ENCODE results near the gene CCDC34.
"Not testable (repeated sequence)": the region's sequence is repeated elsewhere in the genome, so short reads cannot be mapped to it uniquely, and the experiment has no call there.

CCDC34 gene

GRCh38 chr11:27363576-27364117 lies 632 bp upstream of the CCDC34 start:
- DNase-seq (ENCODE audit: low read depth, low spot score), result no peak

GRCh38 chr11:27361649-27362431 lies 1.2 kb downstream of the CCDC34 start:
- no peak for DNase-seq (ENCODE audit: low read depth, low spot score)

- no peak for DNase-seq (ENCODE audit: low read depth, low spot score)
These were observed 4.7 kb downstream of the CCDC34 start for GRCh38 chr11:27358296-27358695.

DNA sequence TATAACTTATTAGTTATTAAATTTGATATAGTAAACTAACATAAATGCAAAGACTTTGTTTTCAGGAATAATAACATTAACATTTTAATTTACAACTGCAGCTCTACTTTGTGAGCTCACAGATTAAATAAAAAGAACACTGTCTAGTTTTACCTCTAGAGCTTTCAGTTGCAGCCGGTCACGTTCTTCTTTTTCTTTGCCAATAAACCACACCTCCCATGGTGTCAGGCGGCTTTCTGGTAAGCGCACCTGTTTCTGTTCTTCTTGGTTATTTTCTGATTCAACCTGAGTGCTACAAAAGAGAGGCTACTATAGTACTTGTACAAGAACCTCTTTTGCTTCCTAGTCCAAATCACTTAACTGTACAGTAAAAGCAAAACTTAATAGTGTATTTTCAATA lies 5.8 kb downstream of the CCDC34 start:
- DNase-seq (ENCODE audit: low read depth, low spot score), result no peak

DNA sequence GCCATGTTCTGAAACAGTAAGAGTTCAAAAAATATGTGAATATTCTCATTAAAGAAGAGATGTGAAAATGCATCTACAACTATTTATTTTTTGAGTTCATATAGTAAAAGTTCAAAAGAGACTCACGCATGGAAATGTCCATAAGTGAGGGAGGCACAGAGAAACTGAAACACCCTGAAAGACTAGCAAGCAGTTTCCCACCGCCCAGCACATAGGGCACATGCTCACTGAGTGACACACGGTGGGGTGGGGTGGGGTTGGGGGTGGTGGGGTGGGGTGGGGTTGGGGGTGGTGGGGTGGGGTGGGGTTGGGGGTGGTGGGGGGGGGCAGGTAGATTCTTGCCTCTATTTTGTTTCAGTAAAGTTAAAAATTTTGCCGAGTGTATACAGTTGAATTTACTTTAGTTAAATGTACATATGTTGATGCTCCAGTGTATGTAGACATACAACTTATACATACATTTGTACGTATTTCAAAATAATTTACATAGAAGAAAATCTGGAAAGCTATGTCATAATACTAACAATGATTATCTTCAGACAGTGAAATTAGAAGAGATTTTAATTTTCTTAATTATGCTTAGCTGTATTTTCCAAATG lies 6.3 kb downstream of the CCDC34 start:
- DNase-seq (ENCODE audit: low read depth, low spot score), result no peak

- no peak for DNase-seq (ENCODE audit: low read depth, low spot score)
These were observed 7.4 kb downstream of the CCDC34 start for GRCh38 chr11:27355575-27356104.

DNA sequence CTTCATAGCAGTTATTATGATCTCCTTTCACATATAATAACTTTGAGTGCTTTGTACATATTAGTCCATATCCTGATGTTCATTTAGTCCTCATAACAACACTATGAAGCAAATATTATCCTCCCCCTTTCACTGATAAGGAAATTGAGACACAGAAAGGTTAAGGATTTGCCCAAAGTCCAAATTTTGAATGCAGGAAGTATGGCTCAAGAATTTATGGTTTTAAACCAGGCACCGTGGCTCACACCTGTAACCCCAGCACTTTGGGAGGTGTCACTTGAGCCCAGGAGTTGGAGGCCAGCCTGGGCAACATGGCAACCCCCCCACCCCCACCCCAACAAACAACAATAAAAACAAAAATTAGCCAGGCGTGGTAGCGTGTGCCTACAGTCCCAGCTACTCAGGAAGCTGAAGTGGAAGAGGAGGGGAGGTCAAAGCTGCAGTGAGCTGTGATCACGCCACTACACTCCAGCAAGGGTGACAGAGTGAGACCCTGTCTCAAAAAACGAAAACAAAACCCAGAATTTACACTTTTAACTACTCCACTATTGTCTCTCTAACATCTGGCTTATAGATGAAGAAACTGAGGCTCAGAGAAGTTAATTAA lies 8.6 kb downstream of the CCDC34 start:
- no peak for DNase-seq (ENCODE audit: low read depth, low spot score)

DNA sequence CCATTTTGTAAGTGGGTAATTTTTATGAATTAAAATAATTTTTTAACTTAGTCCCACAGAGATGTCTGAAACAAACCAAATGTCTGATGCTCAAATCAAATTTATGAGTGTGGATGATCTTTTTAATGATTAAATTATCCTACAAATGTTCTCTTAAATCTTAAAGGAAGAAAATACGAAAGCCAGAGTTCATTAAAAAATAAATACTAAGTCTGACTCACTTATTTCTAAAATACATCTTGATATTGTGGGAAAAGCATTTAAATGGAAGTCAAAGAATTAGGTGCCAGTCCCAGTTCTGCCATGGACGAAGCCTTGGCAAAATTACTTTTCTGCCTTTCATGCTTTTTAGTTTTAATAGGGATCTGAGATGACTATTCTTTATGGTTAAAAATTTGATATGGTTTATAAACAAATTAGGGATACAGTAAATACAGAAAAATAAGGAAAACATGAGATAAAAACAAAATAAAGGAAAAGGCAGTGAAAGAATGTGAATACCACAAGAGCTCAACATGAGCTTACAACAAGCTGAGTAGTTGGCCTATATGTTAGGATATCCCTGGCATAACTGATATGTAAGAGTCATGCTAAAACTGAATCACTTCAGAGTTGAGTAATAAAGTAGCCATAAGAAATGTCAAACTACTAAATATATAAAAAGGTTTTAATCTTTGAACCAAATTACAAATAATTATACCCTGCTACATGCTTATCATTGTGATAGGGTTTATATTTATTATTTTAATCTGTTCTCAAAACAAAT lies 9.2 kb downstream of the CCDC34 start:
- no peak for DNase-seq (ENCODE audit: low read depth, low spot score)

GRCh38 chr11:27352781-27353180 lies 10.2 kb downstream of the CCDC34 start:
- no peak for DNase-seq (ENCODE audit: low read depth, low spot score)

DNA sequence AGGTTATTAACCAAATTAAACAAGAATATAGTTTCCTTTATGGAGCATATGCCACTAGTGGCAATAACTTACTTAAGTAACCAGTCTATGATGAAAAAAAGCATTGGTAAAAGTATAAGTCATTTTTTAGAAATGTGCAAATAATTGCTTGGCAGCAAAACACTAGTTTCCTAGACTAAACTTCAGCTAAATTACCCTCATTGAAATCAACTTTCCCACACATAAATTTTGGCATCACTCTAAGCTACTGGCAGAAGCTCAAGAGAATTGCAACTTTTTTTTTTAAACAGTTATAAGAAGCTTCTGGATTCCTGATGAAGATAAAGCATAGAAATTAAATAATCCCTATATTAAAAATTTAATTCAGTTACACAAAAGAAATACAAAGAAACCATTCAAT lies 12.5 kb downstream of the CCDC34 start:
- DNase-seq (ENCODE audit: low read depth, low spot score), result peak; percentile 63

- DNase-seq (ENCODE audit: low read depth, low spot score), result no peak
These were observed 13.1 kb downstream of the CCDC34 start for GRCh38 chr11:27349919-27350318.

DNA sequence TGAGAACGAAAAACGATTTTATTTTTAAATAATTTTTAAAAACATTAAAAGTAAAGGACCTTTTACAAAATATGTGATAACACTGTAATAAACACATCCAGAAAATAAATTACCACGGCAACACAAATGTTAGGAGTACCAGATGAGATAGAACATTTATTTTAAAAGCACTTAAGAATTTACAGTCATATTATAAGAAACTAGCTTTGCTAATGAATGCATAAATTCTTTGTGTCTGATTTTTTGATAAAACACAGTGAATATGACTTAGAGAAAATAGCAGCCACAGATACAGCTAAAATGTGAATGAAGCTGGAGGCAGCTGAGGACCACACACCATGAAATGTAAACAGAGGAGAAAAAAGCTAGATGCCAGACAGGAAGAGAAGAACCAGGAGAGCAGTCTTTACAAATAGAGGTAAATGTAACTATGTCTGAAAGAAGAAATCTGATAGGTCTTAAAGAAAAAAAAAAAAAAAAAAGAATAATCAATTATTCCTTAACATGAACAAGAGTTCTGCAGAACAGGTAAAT lies 14.6 kb downstream of the CCDC34 start:
- DNase-seq (ENCODE audit: low read depth, low spot score), result no peak

DNA sequence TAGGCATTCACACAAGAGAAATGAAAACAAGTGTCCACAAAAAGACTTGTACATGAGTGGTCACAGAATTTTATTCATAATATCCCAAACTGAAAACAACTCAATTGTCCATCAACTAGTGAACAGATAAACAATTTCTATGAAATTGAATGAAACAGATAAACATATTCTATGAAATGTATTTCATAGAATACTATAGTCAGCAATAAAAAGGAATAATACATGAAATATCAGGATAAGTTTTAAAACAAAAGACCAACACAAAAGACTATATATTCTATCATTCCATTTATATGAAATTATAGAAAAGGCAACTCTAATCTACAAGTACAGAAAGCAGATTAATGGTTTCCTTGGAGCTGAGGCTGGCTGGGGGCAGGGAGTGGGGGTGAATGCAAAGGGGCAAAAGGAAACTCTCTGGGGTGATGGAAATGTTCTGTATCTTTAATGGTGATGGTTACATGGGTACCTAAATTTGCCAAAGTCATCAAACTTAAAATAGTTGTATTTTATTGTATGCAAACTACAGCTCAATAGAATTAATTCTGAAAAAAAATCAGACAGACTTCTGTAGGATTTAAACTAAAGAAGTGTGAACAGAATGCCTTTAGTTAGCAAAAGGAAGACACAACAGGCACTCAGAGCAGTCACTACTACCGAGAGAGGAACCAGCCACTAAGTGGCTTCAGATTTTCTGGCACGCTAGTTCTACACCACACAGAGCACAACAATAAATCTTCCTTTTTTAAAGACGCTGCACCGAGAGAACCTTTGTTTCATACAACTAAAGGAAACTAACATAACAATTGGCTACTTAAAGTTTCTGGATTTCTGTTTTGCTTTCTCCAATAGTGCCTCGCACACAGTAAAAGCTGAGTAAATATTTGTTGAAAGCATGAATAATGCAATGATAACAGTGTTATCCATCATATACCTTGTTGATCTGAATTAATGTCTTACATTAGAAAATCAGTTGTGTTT lies 15.4 kb downstream of the CCDC34 start:
- peak; percentile 18 for DNase-seq (ENCODE audit: low read depth, low spot score)

GRCh38 chr11:27339941-27340340 lies 23.1 kb downstream of the CCDC34 start:
- DNase-seq (ENCODE audit: low read depth, low spot score), result peak; percentile 33

DNA sequence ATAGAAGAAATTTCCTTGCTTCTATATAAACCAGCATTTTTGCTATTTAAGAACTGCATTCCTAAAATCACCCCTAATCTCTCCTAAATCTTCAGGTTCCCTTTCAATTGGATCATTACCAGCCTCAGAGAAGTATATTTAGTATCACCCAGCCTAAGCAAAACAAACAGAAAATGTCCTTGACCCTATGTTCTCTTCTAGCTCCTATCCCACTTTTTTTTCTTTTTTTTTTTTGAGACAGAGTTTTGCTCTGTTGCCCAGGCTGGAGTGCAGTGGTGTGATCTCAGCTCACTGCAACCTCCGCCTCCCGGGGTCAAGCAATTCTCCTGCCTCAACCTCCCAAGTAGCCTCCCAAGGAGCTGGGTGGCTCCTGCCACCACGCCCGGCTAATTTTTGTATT lies 28.3 kb downstream of the CCDC34 start:
- DNase-seq (ENCODE audit: low read depth, low spot score), result not testable (repeated sequence)

GRCh38 chr11:27331981-27332380 lies 31.0 kb downstream of the CCDC34 start:
- DNase-seq (ENCODE audit: low read depth, low spot score), result peak; percentile 50

DNA sequence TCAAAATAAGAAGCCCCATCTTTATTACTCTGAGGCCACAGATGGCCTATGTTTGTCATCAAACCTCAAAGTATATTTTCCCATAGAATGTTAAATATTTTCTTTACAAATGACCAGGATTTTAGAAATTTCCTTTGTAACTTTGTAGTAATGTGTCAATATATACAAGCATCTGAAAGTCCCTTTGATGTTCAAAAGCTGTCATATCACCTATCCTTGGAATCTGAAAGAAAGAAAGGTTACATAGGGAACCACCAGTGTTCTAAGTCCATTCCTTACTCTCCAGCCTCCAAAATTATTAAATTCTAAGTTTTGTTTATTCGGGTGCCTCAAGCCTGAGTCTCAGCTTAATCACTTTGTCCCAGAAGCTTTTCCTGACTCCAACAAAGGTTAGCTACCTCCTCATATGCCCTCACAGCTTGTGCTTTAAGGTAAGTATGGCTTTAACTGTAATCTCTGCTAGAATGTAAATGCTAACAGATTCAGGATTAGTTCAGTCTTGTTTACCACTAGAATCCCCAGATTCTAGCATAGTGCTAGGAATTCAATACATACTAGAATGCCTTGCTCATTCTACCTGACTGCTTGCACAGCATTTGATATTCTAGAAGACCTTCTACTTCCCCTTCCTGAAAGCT lies 32.3 kb downstream of the CCDC34 start:
- DNase-seq (ENCODE audit: low read depth, low spot score), result no peak

DNA sequence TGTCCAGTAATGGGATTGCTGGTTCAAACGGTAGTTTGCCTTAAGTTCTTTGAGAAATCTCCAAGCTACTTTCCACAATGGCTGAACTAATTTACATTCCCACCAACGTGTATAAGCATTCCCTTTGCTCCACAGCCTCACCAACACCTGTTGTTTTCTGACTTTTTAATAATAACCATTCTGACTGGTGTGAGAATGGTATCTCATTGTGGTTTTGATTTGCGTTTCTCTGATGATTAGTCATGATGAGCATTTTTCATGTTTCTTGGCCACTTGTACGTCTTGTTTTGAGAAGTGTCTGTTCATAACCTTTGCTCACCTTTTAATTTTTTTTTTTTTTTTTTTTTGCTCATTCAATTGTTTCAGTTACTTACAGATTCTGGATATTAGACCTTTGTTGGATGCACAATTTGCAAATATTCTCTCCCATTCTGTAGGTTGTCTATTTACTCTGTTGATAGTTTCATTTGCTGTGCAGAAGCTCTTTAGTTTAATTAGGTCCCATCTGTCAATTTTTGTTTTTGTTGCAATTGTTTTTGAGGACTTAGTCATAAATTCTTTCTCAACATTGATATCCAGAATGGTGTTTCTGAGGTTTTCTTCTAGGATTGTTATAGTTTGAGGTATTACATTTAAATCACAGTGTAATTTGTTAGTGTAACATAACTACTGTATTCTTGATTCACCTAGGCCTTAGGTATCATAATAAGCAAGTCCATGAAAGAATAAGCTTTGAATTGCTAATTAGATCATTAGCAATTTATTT lies 33.0 kb downstream of the CCDC34 start:
- no peak for DNase-seq (ENCODE audit: low read depth, low spot score)

GRCh38 chr11:27328614-27329013 lies 34.4 kb downstream of the CCDC34 start:
- peak; percentile 36 for DNase-seq (ENCODE audit: low read depth, low spot score)
